Thyroid gland (tissue), 4 donors: ENCODE results near the gene NAXE.
"Not testable (repeated sequence)": the region's sequence is repeated elsewhere in the genome, so short reads cannot be mapped to it uniquely, and the experiment has no call there.

Experiments
- POLR2A ChIP-seq, 2 donors: fragments of 450-650 bp; IDR thresholded peaks; one replicate each; pipeline ENCODE4 v1.6.1; 2017; ENCODE audit warnings: antibody characterized with exemption in 2 of 2, mild to moderate bottlenecking in 2 of 2, moderate library complexity in 1 of 2
- TF ChIP-seq, protein P1 (sequence below), 6 experiments: fragments of 200-600 bp in 3 of 6; fragments of 450-650 bp in 3 of 6; sonication (generic) in 3 of 6; IDR thresholded peaks; one replicate each; pipeline ENCODE4 v1.5.1; 2016 to 2019; ENCODE audit warnings: antibody characterized with exemption in 6 of 6, mild to moderate bottlenecking in 2 of 6, inconsistent platforms in 1 of 6, moderate library complexity in 1 of 6

DNA sequence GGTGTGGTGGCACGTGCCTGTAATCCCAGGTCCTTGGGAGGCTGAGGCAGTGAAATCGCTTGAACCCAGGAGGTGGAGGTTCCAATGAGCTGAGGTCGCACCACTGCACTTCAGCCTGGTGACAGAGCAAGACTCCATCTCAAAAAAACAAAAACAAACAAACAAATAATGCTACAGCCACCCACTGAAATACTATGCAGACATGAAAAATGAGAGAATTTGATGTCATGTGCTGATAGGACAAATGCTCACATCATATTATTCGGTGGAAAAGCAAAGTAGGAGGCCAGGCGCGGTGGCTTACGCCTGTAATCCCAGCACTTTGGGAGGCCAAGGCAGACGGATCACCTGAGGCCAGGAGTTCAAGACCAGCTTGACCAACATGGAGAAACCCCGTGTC lies 18.5 kb downstream of the NAXE start:
- TF ChIP-seq POLR2A (IDR thresholded peaks at IDR 0.05): not testable (repeated sequence)
- TF ChIP-seq, protein P1, sequence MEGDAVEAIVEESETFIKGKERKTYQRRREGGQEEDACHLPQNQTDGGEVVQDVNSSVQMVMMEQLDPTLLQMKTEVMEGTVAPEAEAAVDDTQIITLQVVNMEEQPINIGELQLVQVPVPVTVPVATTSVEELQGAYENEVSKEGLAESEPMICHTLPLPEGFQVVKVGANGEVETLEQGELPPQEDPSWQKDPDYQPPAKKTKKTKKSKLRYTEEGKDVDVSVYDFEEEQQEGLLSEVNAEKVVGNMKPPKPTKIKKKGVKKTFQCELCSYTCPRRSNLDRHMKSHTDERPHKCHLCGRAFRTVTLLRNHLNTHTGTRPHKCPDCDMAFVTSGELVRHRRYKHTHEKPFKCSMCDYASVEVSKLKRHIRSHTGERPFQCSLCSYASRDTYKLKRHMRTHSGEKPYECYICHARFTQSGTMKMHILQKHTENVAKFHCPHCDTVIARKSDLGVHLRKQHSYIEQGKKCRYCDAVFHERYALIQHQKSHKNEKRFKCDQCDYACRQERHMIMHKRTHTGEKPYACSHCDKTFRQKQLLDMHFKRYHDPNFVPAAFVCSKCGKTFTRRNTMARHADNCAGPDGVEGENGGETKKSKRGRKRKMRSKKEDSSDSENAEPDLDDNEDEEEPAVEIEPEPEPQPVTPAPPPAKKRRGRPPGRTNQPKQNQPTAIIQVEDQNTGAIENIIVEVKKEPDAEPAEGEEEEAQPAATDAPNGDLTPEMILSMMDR (IDR thresholded peaks at IDR 0.05): not testable (repeated sequence)
